H1 (cell line): ENCODE data around the gene DSTN. TPM values are rescaled to one million over a fixed set of nuclear protein-coding genes. Genes with fewer than 3 reads are reported as not detected.

Experiments used
- CTCF ChIA-PET: fragments of 300-600 bp; sonication (Branson Sonifier 250); formaldehyde crosslinking; loops from one replicate; lab custom pipeline; 2021; ENCODE audit not compliant: partially characterized antibody; lab: Charles Lee
- POLR2A ChIA-PET: fragments of 300-600 bp; sonication (Branson Sonifier 250); formaldehyde crosslinking; loops from one replicate; lab custom pipeline; 2021; ENCODE audit warnings: inconsistent platforms; ENCODE audit not compliant: partially characterized antibody; lab: Charles Lee
- DNase-seq, 2 experiments: peaks; one replicate each; pipeline versions ENCODE4 v3.0.0 to v3.0.0-alpha.2; 2010 to 2022; ENCODE audit warnings: low spot score in 2 of 2, low read depth in 1 of 2, mixed read lengths in 1 of 2
- FAIRE-seq: peaks from 2 replicates; lab custom pipeline; 2011; peaks lifted over from hg19 to GRCh38; lab: Jason Lieb, UNC
- H2AFZ ChIP-seq: 2 replicates; pipeline ENCODE4 v1.8.1; 2012; ENCODE audit warnings: low read length, inconsistent platforms
- H2AK5ac ChIP-seq: 2 replicates; pipeline ENCODE4 v1.6.1; 2013; ENCODE audit warnings: low read depth, low read length
- H2BK120ac ChIP-seq: replicated peaks from 2 replicates; pipeline ENCODE3; 2013; ENCODE audit warnings: low read depth, low read length, inconsistent platforms
- H2BK12ac ChIP-seq: 2 replicates; pipeline ENCODE4 v1.6.1; 2013; ENCODE audit warnings: low read depth, low read length
- H2BK15ac ChIP-seq: 2 replicates; pipeline ENCODE4 v1.6.1; 2013; ENCODE audit warnings: low read length
- H2BK20ac ChIP-seq: 2 replicates; pipeline ENCODE4 v1.6.1; 2013; ENCODE audit warnings: low read length
- H2BK5ac ChIP-seq: 2 replicates; pipeline ENCODE4 v1.6.1; 2013; ENCODE audit warnings: low read depth, low read length
- H3K14ac ChIP-seq: 2 replicates; pipeline ENCODE4 v1.6.1; 2013; ENCODE audit warnings: inconsistent platforms; ENCODE audit not compliant: insufficient read length
- H3K18ac ChIP-seq: 2 replicates; pipeline ENCODE4 v1.6.1; 2013; ENCODE audit warnings: low read length; ENCODE audit errors: extremely low read depth
- H3K23ac ChIP-seq: 2 replicates; pipeline ENCODE4 v1.6.1; 2013; ENCODE audit warnings: inconsistent platforms; ENCODE audit not compliant: insufficient read length
- H3K23me2 ChIP-seq: 2 replicates; pipeline ENCODE4 v1.6.1; 2013; ENCODE audit warnings: low read depth, low read length
- H3K27ac ChIP-seq: 2 replicates; pipeline ENCODE4 v1.6.1; 2011; ENCODE audit warnings: low read depth, low read length, inconsistent platforms
- H3K27me3 ChIP-seq, 4 experiments: replicated peaks in 1 of 4; 1 replicate in 1 of 4; 2 replicates in 3 of 4; pipeline versions ENCODE4 v1.6.1 to v1.8.1; 2011 to 2013; ENCODE audit warnings: low read length in 3 of 4, mild to moderate bottlenecking in 3 of 4, inconsistent platforms in 2 of 4, mixed read lengths in 2 of 4, moderate library complexity in 1 of 4; ENCODE audit not compliant: control insufficient read depth in 3 of 4, insufficient read depth in 3 of 4; ENCODE audit errors: extremely low read depth in 1 of 4
- H3K36me3 ChIP-seq, 4 experiments: 2 replicates each; pipeline versions ENCODE4 v1.6.1 to v1.8.1; 2011 to 2013; ENCODE audit warnings: mild to moderate bottlenecking in 4 of 4, low read length in 3 of 4, moderate library complexity in 2 of 4, control low read depth in 1 of 4, inconsistent platforms in 1 of 4; ENCODE audit not compliant: insufficient read depth in 4 of 4, control insufficient read depth in 2 of 4
- H3K4ac ChIP-seq: replicated peaks from 2 replicates; pipeline ENCODE3; 2013; ENCODE audit warnings: low read length, low read depth, mixed read lengths, inconsistent platforms; ENCODE audit not compliant: insufficient read length
- H3K4me1 ChIP-seq, 4 experiments: replicated peaks in 1 of 4; 1 replicate in 1 of 4; 2 replicates in 3 of 4; pipeline versions ENCODE4 v1.6.1 to v1.8.1; 2011 to 2013; ENCODE audit warnings: low read length in 3 of 4, inconsistent platforms in 2 of 4, mixed read lengths in 1 of 4; ENCODE audit not compliant: insufficient read depth in 4 of 4, control insufficient read depth in 3 of 4
- H3K4me2 ChIP-seq, 2 experiments: 2 replicates each; pipeline versions ENCODE4 v1.6.1 to v1.8.1; 2011 to 2013; ENCODE audit warnings: low read depth in 2 of 2, low read length in 2 of 2, control low read depth in 1 of 2, inconsistent platforms in 1 of 2, mild to moderate bottlenecking in 1 of 2; ENCODE audit not compliant: insufficient read depth in 1 of 2
- H3K4me3 ChIP-seq, 4 experiments: fragments of 200-600, 300-600 bp in 1 of 4; sonication (generic), shearing (Covaris generic), sonication (Bioruptor Twin) in 1 of 4; 2 replicates each; pipeline versions ENCODE4 v1.5.1 to v1.8.1; 2011 to 2016; ENCODE audit warnings: low read length in 4 of 4, low read depth in 3 of 4, control low read depth in 2 of 4, inconsistent platforms in 2 of 4, mild to moderate bottlenecking in 2 of 4, mixed read lengths in 1 of 4, moderate library complexity in 1 of 4; ENCODE audit not compliant: insufficient read depth in 2 of 4; ENCODE audit errors: extremely low read depth in 1 of 4
- H3K56ac ChIP-seq: replicated peaks from 2 replicates; pipeline ENCODE3; 2013; ENCODE audit warnings: low read depth, mild to moderate bottlenecking, mixed read lengths, low read length, inconsistent platforms; ENCODE audit not compliant: insufficient read length
- H3K79me1 ChIP-seq: 2 replicates; pipeline ENCODE4 v1.6.1; 2013; ENCODE audit warnings: low read depth, low read length, control low read depth
- H3K79me2 ChIP-seq, 2 experiments: 2 replicates each; pipeline versions ENCODE4 v1.6.1 to v1.8.1; 2012 to 2013; ENCODE audit warnings: low read length in 2 of 2, mild to moderate bottlenecking in 2 of 2, inconsistent platforms in 1 of 2; ENCODE audit not compliant: insufficient read depth in 2 of 2, control insufficient read depth in 1 of 2
- H3K9ac ChIP-seq, 4 experiments: replicated peaks in 1 of 4; 1 replicate in 1 of 4; 2 replicates in 3 of 4; pipeline versions ENCODE4 v1.6.1 to v1.8.1; 2011 to 2013; ENCODE audit warnings: low read depth in 3 of 4, low read length in 3 of 4, control low read depth in 2 of 4, mild to moderate bottlenecking in 2 of 4, moderate library complexity in 2 of 4, inconsistent platforms in 1 of 4; ENCODE audit errors: extremely low read depth in 1 of 4
- H3K9me3 ChIP-seq, 2 experiments: 2 replicates each; pipeline versions ENCODE4 v1.6.1 to v1.8.1; 2012 to 2013; ENCODE audit warnings: mild to moderate bottlenecking in 2 of 2, moderate library complexity in 2 of 2, control low read depth in 1 of 2, inconsistent platforms in 1 of 2, low read depth in 1 of 2, low read length in 1 of 2, mixed read lengths in 1 of 2; ENCODE audit not compliant: insufficient read depth in 2 of 2
- H4K20me1 ChIP-seq, 2 experiments: replicated peaks in 1 of 2; 2 replicates each; pipeline versions ENCODE3 to v1.8.1; 2011 to 2013; ENCODE audit warnings: inconsistent platforms in 2 of 2, low read length in 2 of 2, mild to moderate bottlenecking in 1 of 2; ENCODE audit not compliant: insufficient read depth in 2 of 2, control insufficient read depth in 1 of 2
- H4K5ac ChIP-seq: 2 replicates; pipeline ENCODE4 v1.6.1; 2013; ENCODE audit warnings: low read length, low read depth, mixed read lengths, inconsistent platforms; ENCODE audit not compliant: insufficient read length
- H4K8ac ChIP-seq: 2 replicates; pipeline ENCODE4 v1.8.0; 2013; ENCODE audit warnings: mild to moderate bottlenecking, moderate library complexity, low read length, inconsistent platforms; ENCODE audit not compliant: insufficient read depth; ENCODE audit errors: extremely low read depth
- H4K91ac ChIP-seq: replicated peaks from 2 replicates; pipeline ENCODE3; 2013; ENCODE audit warnings: low read length, mixed read lengths, inconsistent platforms; ENCODE audit not compliant: insufficient read length
- CREB1 ChIP-seq: IDR thresholded peaks from 2 replicates; pipeline ENCODE4 v1.6.1; 2012; ENCODE audit warnings: inconsistent platforms
- CTBP2 ChIP-seq: IDR thresholded peaks from 2 replicates; pipeline ENCODE4 v1.7.0; 2011; ENCODE audit warnings: borderline replicate concordance, mild to moderate bottlenecking, moderate library complexity, mixed read lengths, low read length; ENCODE audit not compliant: insufficient read depth, insufficient read length
- E2F6 ChIP-seq: IDR thresholded peaks from 2 replicates; pipeline ENCODE4 v1.6.1; 2012; ENCODE audit warnings: inconsistent platforms
- EZH2 ChIP-seq: fragments of 200-600 bp; sonication (generic); IDR thresholded peaks from 2 replicates; pipeline ENCODE4 v1.7.1; 2012; ENCODE audit warnings: low read depth, mild to moderate bottlenecking, moderate library complexity, low read length, inconsistent platforms; ENCODE audit not compliant: severe bottlenecking
- FOSL1 ChIP-seq: IDR thresholded peaks from 2 replicates; pipeline ENCODE4 v1.6.1; 2011; ENCODE audit warnings: mild to moderate bottlenecking, low read depth, low read length, moderate library complexity; ENCODE audit not compliant: insufficient read depth
- GTF2F1 ChIP-seq: IDR thresholded peaks from 2 replicates; pipeline ENCODE4 v1.6.1; 2012; ENCODE audit warnings: low read depth, low read length, improper control_type of control experiment, borderline replicate concordance
- HDAC6 ChIP-seq: IDR thresholded peaks from one replicate; pipeline ENCODE4 v1.7.1; 2012; ENCODE audit warnings: low read depth, mild to moderate bottlenecking, inconsistent platforms, low read length, moderate library complexity
- JUND ChIP-seq: IDR thresholded peaks from 2 replicates; pipeline ENCODE4 v1.6.1; 2011; ENCODE audit warnings: mild to moderate bottlenecking, improper control_type of control experiment, low read length
- NRF1 ChIP-seq: IDR thresholded peaks from 2 replicates; pipeline ENCODE4 v1.6.1; 2011; ENCODE audit warnings: mild to moderate bottlenecking, low read depth, low read length, improper control_type of control experiment
- POLR2A ChIP-seq, 2 experiments: IDR thresholded peaks; 1 replicate in 1 of 2; 2 replicates in 1 of 2; pipeline ENCODE4 v1.6.1; 2011; ENCODE audit warnings: low read depth in 2 of 2, low read length in 2 of 2, mild to moderate bottlenecking in 2 of 2; ENCODE audit errors: control extremely low read depth in 1 of 2
- SP1 ChIP-seq: IDR thresholded peaks from 2 replicates; pipeline ENCODE4 v1.6.1; 2011; ENCODE audit warnings: low read depth, low read length
- WGBS, 2 experiments: shearing (Covaris generic) in 1 of 2; methylation state at CpG; one replicate each; pipeline versions ENCODE4 v1.1.6 to v1.1.7; 2013 to 2015; ENCODE audit warnings: low lambda C conversion rate in 2 of 2, mixed read lengths in 2 of 2, inconsistent platforms in 1 of 2, low coverage in 1 of 2, missing lambda C conversion rate in 1 of 2; ENCODE audit not compliant: insufficient replicate concordance in 2 of 2, insufficient coverage in 1 of 2, insufficient read length in 1 of 2; ENCODE audit errors: extremely low coverage in 1 of 2, missing lambda C conversion rate in 1 of 2; 5-methylcytosine and 5-hydroxymethylcytosine counted together
- polyA plus RNA-seq, 7 experiments: library from polyadenylated mRNA; depleted of rRNA in 3 of 7; stranded (reverse) in 5 of 7; unstranded in 2 of 7; fragments of >200 nt in 5 of 7; fragments of 200-250 nt in 2 of 7; gene quantifications; 1 replicate in 5 of 7; 2 replicates in 1 of 7; 4 replicates in 1 of 7; pipeline versions ENCODE4 v1.2.1 to v1.2.3, GENCODE V29; 2011 to 2013; ENCODE audit warnings: missing spikeins in 2 of 7, mixed read lengths in 2 of 7
- total RNA-seq: library from RNA; stranded (reverse); fragmentation: NEBNext Ultra II Directional; extraction: Animal tissue kit (Norgen Biotek cat#: 25700); gene quantifications from 2 replicates; pipeline ENCODE4 v1.2.1, GENCODE V29; 2021

Gene DSTN
- total and polyA plus RNA-seq, 2 of the 8 experiments (the other 6 are each of a cell fraction or from before 2014, with no cell fraction given) = 43.3 to 208 TPM

- TF ChIP-seq E2F6 = no peak
- TF ChIP-seq NRF1 = no peak
- TF ChIP-seq SP1 = no peak
- TF ChIP-seq JUND = no peak
- no peak for TF ChIP-seq HDAC6
- TF ChIP-seq GTF2F1 = no peak
- TF ChIP-seq POLR2A (IDR thresholded peaks at IDR 0.05; ENCODE audit: control extremely low read depth in 1 of 2, low read depth in 2 of 2, low read length in 2 of 2) = no peak
- no peak for TF ChIP-seq CREB1
- no peak for TF ChIP-seq FOSL1
- TF ChIP-seq EZH2 = no peak
- TF ChIP-seq CTBP2 = no peak
- H3K27me3 ChIP-seq = no peaks in the 10 kb centered on the region
- no peak overlapping the region for H3K18ac ChIP-seq
- H3K36me3 ChIP-seq = no peaks in the 10 kb centered on the region; a peak in 1 of 8 replicates
- no peak overlapping the region for H3K56ac ChIP-seq
- H3K27ac ChIP-seq = no peak overlapping the region
- ChIA-PET CTCF (interaction anchor here (2.4 kb wide), 1 partner anchor 12 kb away, joined by 11 read pairs; no protein-coding TSS in a partner anchor), POLR2A (interaction anchor here (2.7 kb wide), 1 partner anchor 18 kb away, joined by 6 read pairs; the partner anchor contains the start of gene DSTN)
- no peak overlapping the region for H2AFZ ChIP-seq
- no peak overlapping the region for H4K8ac ChIP-seq
- H3K4me2 ChIP-seq = no peak overlapping the region
- H3K23me2 ChIP-seq = no peaks in the 10 kb centered on the region
- no peak overlapping the region for H3K9ac ChIP-seq
- peaks cover 0 to 2% (median under 1%) of the 10 kb centered on the region in 4 experiments; a peak in 2 of 7 replicates for H3K4me1 ChIP-seq
- no peak overlapping the region for H2BK20ac ChIP-seq
- DNase-seq (no peak), FAIRE-seq (no peak)
- no peaks in the 10 kb centered on the region; the same call in 1 of the 2 replicates for H3K79me1 ChIP-seq
- no peak overlapping the region for H4K91ac ChIP-seq
- no peak overlapping the region for H4K5ac ChIP-seq
- no peaks in the 10 kb centered on the region for H4K20me1 ChIP-seq
- WGBS, 2 experiments = 62% methylated on average over 3 of the region's 3 CpGs; no CpG with 5 or more reads in 1 of the 2 experiments
- H2BK12ac ChIP-seq = no peak overlapping the region
- no peak overlapping the region for H3K23ac ChIP-seq
- peaks cover 3 to 89% of the 10 kb centered on the region in 2 experiments; a peak in 3 of 4 replicates for H3K79me2 ChIP-seq
- no peak overlapping the region for H3K4me3 ChIP-seq
- no peak overlapping the region for H3K14ac ChIP-seq
- H2BK120ac ChIP-seq = no peak overlapping the region
- no peak overlapping the region for H2BK5ac ChIP-seq
- H2AK5ac ChIP-seq = no peak overlapping the region
- H2BK15ac ChIP-seq = no peak overlapping the region
- no peak overlapping the region for H3K4ac ChIP-seq
- H3K9me3 ChIP-seq = no peaks in the 10 kb centered on the region
Measured at GRCh38 chr20:17587824-17588223, 17.9 kb downstream of the DSTN start.
